ENCODE results near the gene HTATIP2. TPM values are rescaled to one million over a fixed set of nuclear protein-coding genes. Genes with fewer than 3 reads are reported as not detected.
A peak's percentile ranks its signal among the peaks of the same experiment; 100 is the strongest.

The HTATIP2 gene
- total RNA-seq, 1 experiment from 2014 or later, result 0.38 TPM

DNA sequence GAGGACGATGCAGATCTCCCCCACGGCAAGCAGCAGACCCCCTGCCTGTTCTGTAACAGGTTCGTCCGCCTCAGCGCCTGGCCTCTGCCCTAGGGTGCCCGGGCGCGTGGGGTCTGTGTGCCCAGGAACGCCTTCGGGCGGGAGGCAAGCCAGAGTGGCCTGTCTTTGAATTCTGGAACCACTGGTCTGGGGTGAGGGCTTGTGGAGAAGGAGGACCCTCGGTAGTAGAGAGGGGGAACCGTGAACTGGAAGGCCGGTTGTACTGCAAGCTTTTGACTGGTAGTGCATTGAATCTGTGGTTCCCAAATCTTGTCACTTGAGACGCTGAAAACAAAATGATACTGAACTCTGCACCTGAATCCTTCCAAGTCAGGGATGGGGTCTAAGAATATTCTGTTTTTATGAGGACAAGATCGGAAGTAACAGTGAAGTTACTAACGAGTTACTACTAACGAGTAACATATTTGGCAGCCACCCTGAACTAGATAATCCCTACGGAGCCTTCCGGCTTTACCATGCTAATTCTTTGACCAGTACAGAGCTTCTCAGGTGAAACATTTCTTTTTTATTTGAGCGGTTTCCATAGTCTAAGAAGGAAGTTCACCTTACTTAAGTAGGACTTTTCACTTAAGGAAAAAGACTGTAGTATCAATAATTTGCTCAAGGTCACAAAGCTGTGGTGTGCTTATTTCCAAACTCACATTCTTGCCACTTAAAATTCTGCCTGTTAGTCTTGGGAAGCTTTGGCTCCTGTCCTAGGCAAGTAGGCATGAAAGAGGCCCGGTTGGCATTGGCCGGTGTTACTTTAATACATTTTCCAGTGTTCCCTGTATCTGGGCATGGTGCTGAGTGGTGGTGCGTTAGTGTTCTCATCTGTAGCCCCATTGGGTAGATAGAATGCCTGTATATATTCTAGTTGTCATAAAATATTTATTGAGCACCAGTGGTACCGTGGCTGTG, 24.9 kb downstream of the HTATIP2 start:
- Histone ChIP-seq H3K27ac (peak overlapping the region; percentile 86), H3K27me3 (no peaks in the 10 kb centered on the region), H3K36me3 (peaks cover 3% of the 10 kb centered on the region; the same call in 1 of the 2 replicates), H3K9me3 (replicated peaks) (no peaks in the 10 kb centered on the region), H3K4me1 (no peaks in the 10 kb centered on the region), H3K4me3 (peak overlapping the region; percentile 88)
- peak; percentile 52 to 68 for DNase-seq

DNA sequence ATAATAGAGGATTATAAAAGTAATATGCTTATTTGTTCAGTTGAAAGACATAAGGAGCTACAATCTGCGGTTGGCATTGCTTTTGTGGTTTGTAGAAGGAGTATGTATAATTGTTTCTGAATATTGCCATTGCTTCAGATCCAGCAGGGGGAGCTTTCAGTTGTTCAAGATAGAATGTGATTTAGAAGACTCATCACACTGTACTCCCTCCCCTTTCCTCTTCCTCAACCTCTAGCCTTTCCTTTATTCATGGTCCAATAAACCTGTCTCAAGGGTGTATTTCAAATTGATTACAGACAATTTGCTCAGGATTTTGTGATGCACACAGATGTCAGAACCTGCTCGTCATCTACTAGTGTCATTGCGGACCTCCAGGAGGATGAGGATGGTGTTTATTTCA, 33.8 kb downstream of the HTATIP2 start:
- Histone ChIP-seq H3K4me3 (no peak overlapping the region), H3K4me1 (no peaks in the 10 kb centered on the region)

DNA sequence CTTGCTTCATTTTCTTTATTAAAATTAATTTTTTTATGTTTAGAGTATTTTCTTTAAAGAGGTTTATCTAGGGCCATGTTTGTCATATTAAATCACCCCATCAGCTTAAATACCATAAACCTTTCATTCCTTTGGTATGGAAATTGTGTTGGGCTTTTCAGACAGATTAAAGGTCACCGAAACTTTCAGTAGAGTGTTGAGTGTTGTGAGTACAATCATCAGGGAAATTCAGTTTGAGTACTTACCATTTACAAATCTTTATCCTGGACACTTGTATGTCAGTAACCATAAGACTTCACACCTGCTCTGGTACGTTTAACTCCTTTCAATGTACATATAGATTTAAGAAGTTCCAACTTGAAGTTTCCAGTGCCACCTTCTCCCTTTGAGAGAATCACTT, 36.0 kb downstream of the HTATIP2 start:
- Histone ChIP-seq H3K4me3 (no peak overlapping the region), H3K27me3 (no peaks in the 10 kb centered on the region), H3K36me3 (peaks cover 52% of the 10 kb centered on the region), H3K4me1 (no peaks in the 10 kb centered on the region), H3K9me3 (replicated peaks) (no peaks in the 10 kb centered on the region), H3K27ac (no peak overlapping the region)
- DNase-seq, result no peak

More for the DNA sequence above, 33.8 kb downstream of the HTATIP2 start:
- Histone ChIP-seq H3K36me3 (peaks cover 46% of the 10 kb centered on the region), H3K27me3 (no peaks in the 10 kb centered on the region), H3K27ac (no peak overlapping the region), H3K9me3 (replicated peaks) (no peaks in the 10 kb centered on the region)
- peak; percentile 20 to 62 for DNase-seq

DNA sequence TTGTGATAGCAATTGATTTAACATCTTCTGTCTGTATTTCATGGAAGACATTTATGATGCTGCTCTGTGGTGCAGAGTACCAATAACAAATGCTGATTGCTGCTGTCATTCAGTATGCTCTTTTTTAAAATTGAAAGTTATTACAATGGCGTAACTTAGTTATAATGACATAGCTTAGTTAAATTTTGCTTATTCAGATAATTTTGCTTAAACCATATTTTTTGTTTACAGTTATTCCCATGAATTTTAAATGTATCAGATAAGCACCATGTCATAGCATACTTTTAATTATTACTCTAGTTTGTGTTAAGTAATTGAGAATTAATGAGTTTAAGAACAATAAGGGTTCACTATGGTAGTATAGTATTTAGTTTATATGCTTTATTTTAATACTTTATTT, 39.5 kb downstream of the HTATIP2 start:
- peaks cover 55% of the 10 kb centered on the region for H3K36me3 ChIP-seq

DNA sequence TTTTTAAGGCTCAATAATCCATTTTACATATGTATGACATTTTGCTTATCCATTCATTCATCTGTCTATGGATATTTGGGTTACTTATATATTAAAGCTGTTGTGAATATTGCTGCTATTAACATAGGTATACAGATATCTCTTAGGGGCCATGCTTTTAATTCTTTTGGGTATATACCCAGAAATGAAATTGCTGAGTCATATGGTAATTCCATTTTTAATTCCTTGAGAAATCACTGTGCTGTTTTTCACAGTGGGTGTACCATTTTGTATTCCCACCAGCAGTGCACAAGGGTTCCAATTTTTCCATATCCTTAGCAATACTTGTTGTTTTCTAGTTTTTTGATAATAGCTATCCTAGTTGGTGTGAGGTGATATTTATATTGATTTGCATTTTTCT, 43.0 kb downstream of the HTATIP2 start:
- H3K9me3 ChIP-seq (replicated peaks), result no peaks in the 10 kb centered on the region
- H3K27ac ChIP-seq, result no peak overlapping the region
- H3K4me3 ChIP-seq, result no peak overlapping the region
- H3K36me3 ChIP-seq, result peaks cover 67% of the 10 kb centered on the region
- no peaks in the 10 kb centered on the region for H3K4me1 ChIP-seq
- no peaks in the 10 kb centered on the region for H3K27me3 ChIP-seq
- DNase-seq, result no peak

More for the DNA sequence above, 39.5 kb downstream of the HTATIP2 start:
- H3K27ac ChIP-seq, result no peak overlapping the region
- no peaks in the 10 kb centered on the region for H3K9me3 ChIP-seq (replicated peaks)
- no peaks in the 10 kb centered on the region for H3K4me1 ChIP-seq
- H3K4me3 ChIP-seq, result no peak overlapping the region
- no peaks in the 10 kb centered on the region for H3K27me3 ChIP-seq
- DNase-seq, result no peak

DNA sequence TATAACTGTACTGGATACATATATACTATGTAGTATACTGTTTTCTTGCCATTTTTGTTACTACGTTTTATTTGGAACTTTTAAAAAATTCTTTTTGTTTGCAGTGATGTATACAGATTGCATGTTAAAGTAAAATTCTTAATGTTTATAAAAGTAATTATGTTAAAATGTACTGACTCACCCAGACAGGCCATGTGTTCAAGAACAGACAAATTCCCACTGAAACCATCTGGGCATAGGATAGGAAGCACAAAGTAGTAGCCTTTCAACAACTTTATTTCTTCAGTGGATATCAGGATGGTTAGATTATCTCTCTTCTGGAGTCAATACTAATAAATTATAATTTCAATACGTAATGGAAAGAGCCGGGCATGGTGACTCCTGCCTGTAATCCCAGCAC, 43.8 kb downstream of the HTATIP2 start:
- peaks cover 65% of the 10 kb centered on the region for H3K36me3 ChIP-seq
- no peak overlapping the region for H3K27ac ChIP-seq
- H3K4me1 ChIP-seq, result no peaks in the 10 kb centered on the region
- DNase-seq, result no peak
- no peaks in the 10 kb centered on the region for H3K9me3 ChIP-seq (replicated peaks)
- H3K4me3 ChIP-seq, result no peak overlapping the region
- no peaks in the 10 kb centered on the region for H3K27me3 ChIP-seq

DNA sequence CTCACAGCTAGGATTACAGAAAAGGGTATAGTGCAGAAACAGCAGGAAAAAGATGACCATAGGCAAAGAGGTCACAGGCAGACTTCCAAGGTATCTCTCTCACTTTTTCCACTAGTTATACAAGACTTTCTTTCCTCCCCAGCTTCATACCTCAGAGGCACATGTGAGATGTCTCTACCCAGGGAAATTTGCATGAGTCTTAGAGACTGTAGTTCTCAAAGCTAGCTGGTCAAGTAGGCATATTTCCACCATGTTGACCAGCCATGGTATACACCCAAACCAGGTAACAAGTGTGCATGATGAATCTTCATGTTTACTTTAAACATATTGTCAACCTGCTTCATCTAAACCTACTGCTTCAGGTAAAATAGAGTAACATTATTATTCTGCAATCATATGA, 51.9 kb downstream of the HTATIP2 start:
- no peak overlapping the region for H3K27ac ChIP-seq
- H3K4me3 ChIP-seq, result no peak overlapping the region
- peaks cover 3% of the 10 kb centered on the region; the same call in 1 of the 2 replicates for H3K36me3 ChIP-seq
- no peaks in the 10 kb centered on the region for H3K9me3 ChIP-seq (replicated peaks)
- no peaks in the 10 kb centered on the region for H3K27me3 ChIP-seq
- DNase-seq, result no peak
- H3K4me1 ChIP-seq, result no peaks in the 10 kb centered on the region

DNA sequence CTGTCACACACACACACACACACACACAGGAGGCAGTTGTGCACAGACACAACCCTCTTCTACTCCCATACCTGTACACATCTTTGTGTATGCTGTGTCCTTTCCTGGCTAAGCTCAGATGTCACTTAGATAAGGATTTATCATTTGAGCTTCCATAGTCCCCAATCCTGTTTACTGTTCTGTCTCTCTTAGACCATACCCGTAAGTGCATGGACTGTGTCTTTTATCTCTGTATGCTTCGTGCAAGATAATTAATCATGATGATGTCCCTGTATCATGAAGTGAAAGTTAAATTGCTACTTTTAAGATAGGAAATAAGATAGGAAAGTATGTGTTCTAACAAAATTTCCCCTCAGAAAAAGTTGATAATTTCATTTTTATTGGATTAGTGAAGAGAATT, 54.3 kb downstream of the HTATIP2 start:
- Histone ChIP-seq H3K9me3 (replicated peaks) (no peaks in the 10 kb centered on the region), H3K27me3 (no peaks in the 10 kb centered on the region), H3K4me3 (no peak overlapping the region), H3K36me3 (peaks cover 3% of the 10 kb centered on the region), H3K27ac (no peak overlapping the region), H3K4me1 (no peaks in the 10 kb centered on the region)
- no peak for DNase-seq

DNA sequence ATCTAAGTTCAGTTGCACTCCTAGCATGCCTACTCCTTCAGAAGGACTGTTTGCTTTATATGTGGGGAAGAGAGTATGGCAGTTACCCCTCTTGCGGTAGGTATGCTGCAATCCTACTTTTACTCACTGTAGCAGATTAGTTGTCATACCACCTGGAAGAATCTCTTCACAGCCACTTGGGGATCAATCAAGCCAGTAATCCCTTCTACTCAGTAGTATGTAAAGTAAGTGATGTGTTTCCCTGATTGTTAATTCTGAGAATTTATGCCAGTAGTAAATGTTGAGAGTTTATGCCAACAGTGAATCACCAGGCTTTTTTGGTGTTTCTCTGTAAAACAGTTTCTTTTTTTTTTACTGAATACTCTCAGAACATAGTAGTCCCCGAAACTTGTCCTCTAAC, 58.4 kb downstream of the HTATIP2 start:
- DNase-seq, result no peak
- Histone ChIP-seq H3K9me3 (replicated peaks) (no peaks in the 10 kb centered on the region), H3K4me3 (no peak overlapping the region), H3K4me1 (no peaks in the 10 kb centered on the region), H3K27ac (no peak overlapping the region), H3K27me3 (no peaks in the 10 kb centered on the region), H3K36me3 (peaks cover 10% of the 10 kb centered on the region; the same call in 1 of the 2 replicates)

DNA sequence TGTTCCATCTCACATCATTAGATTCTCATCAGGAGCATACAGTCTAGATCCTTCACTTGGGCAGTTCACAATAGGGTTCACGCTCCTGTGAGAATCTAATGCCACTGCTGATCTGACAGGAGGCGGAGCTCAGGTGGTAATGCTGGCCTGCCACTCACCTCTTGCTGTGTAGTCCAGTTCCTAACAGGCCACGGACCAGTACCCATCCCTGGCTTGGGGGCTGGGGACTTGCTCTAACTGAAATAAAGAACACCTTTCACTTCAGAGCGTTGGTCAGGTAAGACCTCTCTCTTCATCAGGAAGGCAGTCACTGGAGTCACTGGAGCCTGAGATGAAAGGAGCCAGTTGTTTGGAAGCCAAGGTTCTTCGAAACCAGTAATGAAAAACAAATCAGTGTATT, 65.7 kb downstream of the HTATIP2 start:
- H3K27ac ChIP-seq, result no peak overlapping the region
- no peaks in the 10 kb centered on the region for H3K9me3 ChIP-seq (replicated peaks)
- H3K4me3 ChIP-seq, result no peak overlapping the region
- no peak for DNase-seq
- H3K27me3 ChIP-seq, result no peaks in the 10 kb centered on the region
- H3K36me3 ChIP-seq, result peaks cover 8% of the 10 kb centered on the region
- no peaks in the 10 kb centered on the region for H3K4me1 ChIP-seq

Other genes starting within 250 kb of the HTATIP2 start
- 2.5 and 2.9 TPM in 2 replicates for gene DBX1, start 203.2 kb upstream of the HTATIP2 start, total RNA-seq (2014; rRNA removed; shearing (Covaris generic))
- 45.7 and 49.5 TPM in 2 replicates for gene PRMT3, start 24.0 kb downstream of the HTATIP2 start, total RNA-seq (2014; rRNA removed; shearing (Covaris generic))
- not detected in 2 replicates for gene SLC6A5, start 235.9 kb downstream of the HTATIP2 start, total RNA-seq (2014; rRNA removed; shearing (Covaris generic))